ENCODE measurements around the gene NEMP1. TPM values are rescaled to one million over a fixed set of nuclear protein-coding genes. Genes with fewer than 3 reads are reported as not detected.
"Not testable (repeated sequence)": the region's sequence is repeated elsewhere in the genome, so short reads cannot be mapped to it uniquely, and the experiment has no call there.

The NEMP1 gene
- 7.8 and 10.7 TPM in 2 replicates for total RNA-seq

DNA sequence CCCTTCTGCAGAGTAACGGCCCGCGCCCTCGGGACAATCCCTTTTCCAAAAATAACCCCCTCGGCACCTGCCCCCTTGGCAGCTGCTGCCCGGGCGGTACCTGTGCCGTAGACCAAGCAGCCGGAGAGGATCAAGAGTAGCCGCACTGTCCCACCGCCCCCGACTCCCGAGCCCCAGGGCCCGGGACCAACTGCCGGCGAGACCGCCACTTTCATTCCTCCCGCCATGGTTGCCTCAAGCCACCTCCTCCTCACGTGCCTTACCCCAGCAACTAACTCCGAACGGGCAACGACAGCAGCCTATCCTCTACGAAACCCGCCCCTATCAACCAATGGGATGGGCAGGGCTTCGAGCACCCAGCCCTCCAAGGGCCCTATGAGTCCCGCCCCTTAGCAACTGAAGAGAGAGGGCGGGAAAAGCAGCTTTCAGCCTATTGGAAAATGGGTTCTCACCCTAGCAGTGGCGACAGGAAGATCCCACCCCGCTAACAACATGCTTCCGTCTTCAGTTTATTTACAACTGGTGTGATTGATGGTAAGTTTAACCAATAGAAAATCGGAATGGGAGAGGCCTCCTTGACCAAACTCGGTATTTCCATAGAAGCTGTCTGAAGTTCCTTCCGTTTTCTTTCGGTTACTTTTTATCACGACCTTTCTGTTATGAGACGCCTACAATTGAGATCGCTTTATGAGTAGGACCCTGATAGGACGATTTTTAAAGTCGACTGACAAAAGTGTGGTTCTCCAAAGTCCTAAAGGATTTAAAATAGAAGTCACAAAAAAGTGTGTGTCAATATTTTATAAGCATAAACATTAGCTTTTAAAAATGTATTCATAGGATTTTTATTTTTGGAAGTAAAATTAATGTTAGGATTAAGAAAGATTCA is at the start of gene NEMP1:
Gene NEMP1, minus strand, starts transcription at position 273 of the 886 bp plus-strand sequence. Its CDS starts 46 bp downstream, at position 227.
- peak; percentile 100 for DNase-seq

DNA sequence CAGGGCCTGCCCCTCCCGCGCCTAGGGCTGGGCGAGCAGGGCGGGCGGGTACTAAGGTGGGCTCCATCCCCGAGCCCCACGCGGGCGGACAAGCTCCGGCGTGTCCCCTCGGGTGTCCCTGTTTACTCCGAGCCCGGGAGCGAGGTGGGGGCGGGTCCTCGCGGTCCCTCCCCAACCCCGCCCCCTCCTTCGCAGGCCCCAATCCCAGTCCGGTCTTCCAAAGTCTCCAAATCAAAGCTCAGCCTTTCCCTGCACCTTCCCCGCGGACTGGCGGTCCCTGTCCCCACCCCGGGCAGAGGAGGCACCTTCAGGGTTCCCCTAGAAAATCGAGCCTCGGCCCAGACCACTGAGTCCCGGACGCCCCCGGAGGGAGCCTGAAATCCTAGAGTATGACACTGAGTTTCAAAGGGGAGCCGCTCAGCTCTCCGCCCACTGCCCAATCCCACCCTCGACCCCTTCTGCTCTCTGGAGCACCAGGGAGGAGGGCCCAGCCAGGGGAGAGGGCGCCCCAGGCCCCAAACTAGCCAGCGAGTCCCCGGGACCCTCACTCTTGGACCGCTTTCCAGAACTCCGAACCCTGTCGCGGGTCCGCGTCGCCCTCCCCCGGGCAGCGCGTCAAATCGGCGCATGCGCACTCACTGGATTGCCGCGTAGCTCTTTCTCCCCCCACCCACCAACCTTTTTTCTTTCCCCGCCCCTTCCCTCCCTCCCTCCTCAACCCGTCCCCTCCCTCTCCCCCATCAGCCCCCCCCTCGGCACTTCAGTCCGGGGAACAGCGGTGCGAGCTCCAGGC is 49.3 kb upstream of the NEMP1 start, which contains the start of gene LRP1:
Gene LRP1, plus strand, starts transcription at position 758 of the 793 bp plus-strand sequence. CDS start 482 bp downstream, outside the sequence.
- peak; percentile 60 for DNase-seq

DNA sequence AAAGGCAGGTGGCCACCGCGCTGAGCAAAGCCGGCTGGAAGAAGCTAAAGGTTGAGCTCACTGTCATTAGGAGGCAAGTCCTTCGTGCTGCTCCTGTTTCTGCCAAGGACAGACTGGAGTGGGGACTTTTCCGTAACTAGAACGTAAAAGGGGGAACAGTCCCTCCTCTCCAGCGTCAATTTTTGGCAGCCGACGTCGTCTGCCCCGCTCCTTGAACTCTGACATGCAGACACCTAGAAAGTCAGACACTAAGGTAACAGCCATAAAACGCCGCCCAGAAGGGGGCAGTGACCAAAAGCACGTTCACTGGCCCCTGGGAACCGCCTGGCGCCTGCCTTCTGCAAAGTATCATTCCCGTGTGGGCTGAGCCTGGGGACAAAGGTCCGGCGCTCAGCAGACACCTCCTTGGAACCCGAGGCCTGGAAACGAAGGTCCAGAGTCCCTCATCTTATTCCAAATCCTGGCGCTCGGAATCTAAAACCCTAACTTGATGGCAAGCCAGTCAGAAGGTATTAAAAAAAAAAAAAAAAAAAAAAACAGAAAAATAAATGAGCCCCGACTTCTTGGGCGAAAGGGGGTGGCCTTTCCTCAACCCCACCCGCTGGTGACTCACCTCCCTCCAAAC is 48.6 kb upstream of the NEMP1 start:
- peak; percentile 37 for DNase-seq

- DNase-seq, result no peak
These were observed 48.0 kb upstream of the NEMP1 start for GRCh38 chr12:57126561-57126960.

DNA sequence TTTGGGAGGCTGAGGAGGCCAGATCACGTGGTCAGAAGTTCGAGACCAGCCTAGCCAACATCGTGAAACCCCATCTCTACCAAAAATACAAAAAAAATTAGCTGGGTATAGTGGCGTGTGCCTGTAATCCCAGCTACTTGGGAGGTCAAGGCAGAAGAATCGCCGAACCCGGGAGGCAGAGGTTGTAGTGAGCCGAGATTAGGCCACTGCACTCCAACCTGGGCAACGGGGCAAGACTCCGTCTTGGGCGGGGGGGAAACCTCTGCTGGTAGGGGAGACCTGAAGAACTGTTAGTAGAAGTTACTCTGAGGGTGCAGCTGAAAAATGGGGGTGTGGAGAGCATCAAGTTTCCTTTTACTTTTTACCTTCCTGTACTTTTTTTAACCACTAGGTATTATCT is 47.5 kb upstream of the NEMP1 start:
- DNase-seq, result no peak

DNA sequence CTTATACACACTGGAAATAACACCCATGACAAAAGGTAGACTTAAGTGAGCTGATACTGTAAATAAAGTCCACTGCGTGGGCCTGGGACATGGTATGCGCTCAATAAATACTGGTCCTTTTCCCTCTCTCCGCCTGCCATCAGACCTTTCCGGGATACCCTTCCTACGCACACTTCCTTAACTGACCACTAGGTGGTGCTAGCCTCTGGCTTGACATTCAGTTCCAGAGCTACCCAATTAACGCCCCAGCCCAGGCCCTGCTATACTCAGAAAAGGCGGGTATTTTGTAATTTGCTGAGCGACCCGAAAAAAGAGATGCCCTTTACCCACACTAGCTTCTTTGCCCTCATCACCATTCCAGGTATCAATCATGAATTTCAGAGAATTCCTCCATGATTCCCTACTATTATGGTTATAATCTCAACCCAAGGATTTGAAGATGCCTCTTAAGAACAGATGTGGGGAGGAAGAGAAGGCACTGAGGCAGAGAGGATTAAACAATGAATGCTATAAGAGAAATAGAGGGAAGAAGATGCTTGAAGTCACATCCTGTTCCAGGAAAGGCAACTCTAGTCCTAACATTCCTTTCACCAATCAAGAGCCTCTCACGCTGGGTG is 45.8 kb upstream of the NEMP1 start:
- DNase-seq, result peak; percentile 83

- no peak for DNase-seq
These were observed 45.2 kb upstream of the NEMP1 start for GRCh38 chr12:57123813-57124212.

DNA sequence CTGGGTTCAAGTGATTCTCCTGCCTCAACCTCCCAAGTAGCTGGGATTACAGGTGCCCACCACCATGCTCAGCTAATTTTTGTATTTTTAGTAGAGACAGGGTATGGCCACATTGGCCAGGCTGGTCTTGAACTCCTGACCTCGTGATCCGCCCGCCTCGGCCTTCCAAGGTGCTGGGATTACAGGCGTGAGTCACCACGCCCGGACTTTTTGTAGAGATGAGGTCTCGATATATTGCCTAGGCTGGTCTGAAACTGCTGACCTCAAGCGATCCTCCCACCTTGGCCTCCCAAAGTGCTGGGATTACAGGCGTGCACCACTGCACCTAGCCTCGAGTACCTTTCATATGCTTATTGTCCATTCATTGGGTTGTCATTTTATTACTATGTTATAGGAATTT is 42.1 kb upstream of the NEMP1 start:
- not testable (repeated sequence) for DNase-seq

GRCh38 chr12:57119294-57120085 is 40.9 kb upstream of the NEMP1 start:
- no peak for DNase-seq

- peak; percentile 16 for DNase-seq
These were observed 40.2 kb upstream of the NEMP1 start for GRCh38 chr12:57118711-57119271.

GRCh38 chr12:57116580-57117281 is 38.1 kb upstream of the NEMP1 start:
- no peak for DNase-seq

GRCh38 chr12:57112492-57113294 is 34.1 kb upstream of the NEMP1 start:
- no peak for DNase-seq

DNA sequence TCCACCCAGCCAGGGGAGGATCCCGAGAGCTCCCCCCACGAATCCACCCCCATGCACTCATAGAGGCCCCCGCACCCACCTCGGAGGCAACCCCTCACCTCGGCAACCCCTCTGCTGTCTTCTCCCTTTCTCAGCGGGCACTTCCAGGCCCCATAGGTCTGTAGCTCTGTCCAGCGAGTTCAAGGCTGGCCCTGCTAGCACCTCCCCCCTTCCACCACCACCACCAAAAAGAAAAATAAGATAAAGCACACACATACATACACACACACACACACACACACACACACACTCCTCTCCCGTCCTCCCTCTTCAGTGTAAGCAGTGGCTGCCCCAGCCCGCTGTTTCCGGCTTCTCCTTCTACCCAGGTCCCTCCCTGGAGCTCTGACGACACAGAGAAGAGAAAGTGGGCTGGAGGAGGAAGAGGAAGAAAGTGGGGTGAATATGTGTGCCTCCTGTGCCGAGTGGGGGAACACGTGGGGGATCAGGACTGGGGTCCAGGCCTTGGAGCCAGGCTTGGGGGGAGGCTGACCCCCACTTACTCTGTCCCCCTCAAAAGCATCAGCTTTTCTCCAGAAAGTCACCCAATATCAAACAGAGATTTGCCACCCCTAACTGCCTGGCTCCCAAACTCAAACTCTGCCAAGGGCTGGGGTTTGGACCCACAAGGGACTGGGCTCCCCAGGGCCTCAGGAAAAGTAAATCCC is 32.6 kb upstream of the NEMP1 start, which contains the start of gene STAT6:
Gene STAT6, minus strand, starts transcription at position 332 of the 704 bp plus-strand sequence. CDS start 3,084 bp downstream, outside the sequence.
- peak; percentile 84 for DNase-seq

DNA sequence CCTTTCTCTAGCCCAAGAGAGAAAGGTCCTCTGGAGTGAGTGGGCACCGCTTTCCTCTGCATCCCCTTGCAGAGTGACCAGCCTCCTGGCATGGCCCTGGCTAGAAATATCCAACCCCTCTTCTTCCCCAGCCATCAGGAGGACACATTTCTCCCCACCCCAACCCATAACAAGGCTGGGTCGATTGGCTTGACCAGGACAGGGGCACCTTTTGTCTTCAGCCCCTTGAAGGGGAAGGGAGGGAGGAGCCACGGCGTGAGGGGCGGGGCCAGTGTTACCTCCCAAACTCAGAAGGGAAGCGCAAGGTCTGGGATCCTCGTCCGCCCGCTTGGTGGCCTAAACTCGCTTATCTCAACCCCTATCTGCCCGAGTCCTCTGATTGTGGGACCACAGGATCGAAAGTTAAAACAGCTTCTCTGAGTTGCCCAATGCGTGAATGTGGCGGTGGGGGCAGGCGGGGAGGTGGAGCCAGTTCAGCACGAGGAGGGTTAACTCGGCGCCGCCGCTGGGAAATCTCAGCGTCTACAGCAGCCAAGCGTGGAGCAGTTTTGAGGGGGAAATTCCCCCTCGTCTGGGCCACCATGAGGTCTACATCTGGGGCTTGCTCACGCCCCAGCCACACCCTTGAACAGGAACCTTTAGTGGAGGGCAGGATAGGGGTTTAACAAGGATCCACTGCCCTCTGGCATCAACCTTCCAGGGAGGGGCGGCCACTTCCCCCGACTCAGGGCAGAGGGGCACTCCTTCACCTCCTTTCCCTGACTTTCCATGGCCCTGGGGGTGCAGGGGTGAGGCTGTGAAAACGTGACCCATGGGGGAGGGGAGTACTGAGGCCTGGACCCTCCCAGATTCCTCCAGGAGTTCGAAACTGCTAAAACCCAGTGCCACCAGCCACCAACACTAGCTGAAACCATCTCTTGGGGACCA is 31.8 kb upstream of the NEMP1 start:
- peak; percentile 54 for DNase-seq

- DNase-seq, result no peak
These were observed 30.9 kb upstream of the NEMP1 start for GRCh38 chr12:57109207-57110103.

- DNase-seq, result no peak
These were observed 29.0 kb upstream of the NEMP1 start for GRCh38 chr12:57107456-57108155.

Measured in dermis blood vessel endothelial cell (primary cell).